MM.1S (cell line): Measurements from ENCODE around the gene HPF1.

ENCODE experiments used
- DNase-seq: peaks from one replicate; pipeline ENCODE4 v3.0.0-alpha.2; 2015
- H2AFZ ChIP-seq: fragments of 300-600 bp; sonication (generic); 2 replicates; pipeline ENCODE4 v1.6.0; 2016; ENCODE audit warnings: antibody characterized with exemption, low read length
- H3F3A ChIP-seq: fragments of 300-600 bp; sonication (generic); 2 replicates; pipeline ENCODE4 v1.6.1; 2016; ENCODE audit warnings: mild to moderate bottlenecking, antibody characterized with exemption, low read length, moderate library complexity, mixed read lengths; ENCODE audit not compliant: insufficient read depth
- H3K27ac ChIP-seq: fragments of 300-600 bp; sonication (generic); 2 replicates; pipeline ENCODE4 v1.5.1; 2016; ENCODE audit warnings: mild to moderate bottlenecking, low read length
- H3K27me3 ChIP-seq: fragments of 300-600 bp; sonication (generic); replicated peaks from 2 replicates; pipeline ENCODE4 v1.6.0; 2016; ENCODE audit warnings: low read length; ENCODE audit not compliant: insufficient read depth
- H3K36me3 ChIP-seq: fragments of 300-600 bp; sonication (generic); replicated peaks from 2 replicates; pipeline ENCODE4 v1.6.1; 2016; ENCODE audit warnings: mild to moderate bottlenecking, low read length, mixed read lengths; ENCODE audit not compliant: insufficient read depth
- H3K4me1 ChIP-seq: fragments of 300-600 bp; sonication (generic); 2 replicates; pipeline ENCODE4 v1.6.1; 2016; ENCODE audit warnings: low read length, mixed read lengths
- H3K4me2 ChIP-seq: fragments of 300-600 bp; sonication (generic); 2 replicates; pipeline ENCODE4 v1.6.0; 2016; ENCODE audit warnings: low read depth, low read length
- H3K4me3 ChIP-seq: fragments of 300-600 bp; sonication (generic); 2 replicates; pipeline ENCODE4 v1.5.1; 2016; ENCODE audit warnings: low read length, mixed read lengths
- H3K79me2 ChIP-seq: fragments of 300-600 bp; sonication (generic); 2 replicates; pipeline ENCODE4 v1.6.1; 2016; ENCODE audit warnings: mixed run types, low read length, mixed read lengths
- H3K9ac ChIP-seq: fragments of 300-600 bp; sonication (generic); 2 replicates; pipeline ENCODE4 v1.6.1; 2016; ENCODE audit warnings: low read length, mixed read lengths
- H3K9me2 ChIP-seq: fragments of 300-600 bp; sonication (generic); replicated peaks from 2 replicates; pipeline ENCODE4 v1.6.1; 2016; ENCODE audit warnings: mild to moderate bottlenecking, low read length, mixed read lengths; ENCODE audit not compliant: insufficient read depth
- H3K9me3 ChIP-seq: fragments of 300-600 bp; sonication (generic); replicated peaks from 2 replicates; pipeline ENCODE4 v1.6.1; 2016; ENCODE audit warnings: mild to moderate bottlenecking, low read length, mixed read lengths; ENCODE audit not compliant: insufficient read depth
- H4K20me1 ChIP-seq: fragments of 300-600 bp; sonication (generic); 2 replicates; pipeline ENCODE4 v1.6.1; 2016; ENCODE audit warnings: mild to moderate bottlenecking, low read length, moderate library complexity, mixed read lengths; ENCODE audit not compliant: insufficient read depth
- EZH2 ChIP-seq: fragments of 300-600 bp; sonication (generic); optimal IDR thresholded peaks from 2 replicates; pipeline ENCODE3; 2017; ENCODE audit warnings: low read depth, mild to moderate bottlenecking, antibody characterized with exemption, low read length, mixed read lengths
- EZH2phosphoT487 ChIP-seq: fragments of 300-600 bp; sonication (generic); IDR thresholded peaks from 2 replicates; pipeline ENCODE4 v1.6.1; 2018; ENCODE audit warnings: antibody characterized with exemption, low read length
- TF ChIP-seq, protein P1 (sequence below): fragments of 300-600 bp; sonication (generic); IDR thresholded peaks from 2 replicates; pipeline ENCODE4 v1.5.1; 2016; ENCODE audit warnings: antibody characterized with exemption, low read length, mixed read lengths

HPF1 gene

DNA sequence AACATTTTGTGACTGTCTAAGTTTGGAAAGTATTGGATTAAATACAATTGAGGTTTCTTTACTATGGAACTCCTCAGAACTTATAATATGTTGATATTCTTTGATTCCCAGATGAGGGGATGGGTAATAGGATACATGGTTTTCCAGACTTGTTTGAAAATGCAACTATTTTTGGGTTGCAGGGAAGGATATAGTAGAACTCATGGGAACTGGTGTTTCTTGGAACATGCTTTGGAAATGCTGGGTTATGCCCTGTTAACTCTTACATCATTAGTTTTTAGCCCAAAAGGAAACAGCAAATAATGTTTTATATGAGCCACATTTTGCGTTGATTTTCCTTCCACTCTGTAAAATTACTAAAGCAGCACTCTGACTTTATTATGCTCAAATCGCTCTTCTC is 41.9 kb downstream of the HPF1 start:
- H3K79me2 ChIP-seq: no peaks in the 10 kb centered on the region
- no peaks in the 10 kb centered on the region for H3K4me1 ChIP-seq
- TF ChIP-seq, protein P1, sequence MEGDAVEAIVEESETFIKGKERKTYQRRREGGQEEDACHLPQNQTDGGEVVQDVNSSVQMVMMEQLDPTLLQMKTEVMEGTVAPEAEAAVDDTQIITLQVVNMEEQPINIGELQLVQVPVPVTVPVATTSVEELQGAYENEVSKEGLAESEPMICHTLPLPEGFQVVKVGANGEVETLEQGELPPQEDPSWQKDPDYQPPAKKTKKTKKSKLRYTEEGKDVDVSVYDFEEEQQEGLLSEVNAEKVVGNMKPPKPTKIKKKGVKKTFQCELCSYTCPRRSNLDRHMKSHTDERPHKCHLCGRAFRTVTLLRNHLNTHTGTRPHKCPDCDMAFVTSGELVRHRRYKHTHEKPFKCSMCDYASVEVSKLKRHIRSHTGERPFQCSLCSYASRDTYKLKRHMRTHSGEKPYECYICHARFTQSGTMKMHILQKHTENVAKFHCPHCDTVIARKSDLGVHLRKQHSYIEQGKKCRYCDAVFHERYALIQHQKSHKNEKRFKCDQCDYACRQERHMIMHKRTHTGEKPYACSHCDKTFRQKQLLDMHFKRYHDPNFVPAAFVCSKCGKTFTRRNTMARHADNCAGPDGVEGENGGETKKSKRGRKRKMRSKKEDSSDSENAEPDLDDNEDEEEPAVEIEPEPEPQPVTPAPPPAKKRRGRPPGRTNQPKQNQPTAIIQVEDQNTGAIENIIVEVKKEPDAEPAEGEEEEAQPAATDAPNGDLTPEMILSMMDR: no peak
- no peak for TF ChIP-seq EZH2phosphoT487
- TF ChIP-seq EZH2: no peak
- no peak for DNase-seq
- no peaks in the 10 kb centered on the region for H3K27me3 ChIP-seq
- no peak overlapping the region for H3K27ac ChIP-seq
- H2AFZ ChIP-seq: no peak overlapping the region
- no peaks in the 10 kb centered on the region for H3K9me2 ChIP-seq
- no peak overlapping the region for H3K9ac ChIP-seq
- H3K4me3 ChIP-seq: no peak overlapping the region
- no peaks in the 10 kb centered on the region for H3K9me3 ChIP-seq
- no peak overlapping the region for H3K4me2 ChIP-seq
- no peaks in the 10 kb centered on the region for H4K20me1 ChIP-seq
- H3K36me3 ChIP-seq: no peaks in the 10 kb centered on the region
- H3F3A ChIP-seq: no peaks in the 10 kb centered on the region

DNA sequence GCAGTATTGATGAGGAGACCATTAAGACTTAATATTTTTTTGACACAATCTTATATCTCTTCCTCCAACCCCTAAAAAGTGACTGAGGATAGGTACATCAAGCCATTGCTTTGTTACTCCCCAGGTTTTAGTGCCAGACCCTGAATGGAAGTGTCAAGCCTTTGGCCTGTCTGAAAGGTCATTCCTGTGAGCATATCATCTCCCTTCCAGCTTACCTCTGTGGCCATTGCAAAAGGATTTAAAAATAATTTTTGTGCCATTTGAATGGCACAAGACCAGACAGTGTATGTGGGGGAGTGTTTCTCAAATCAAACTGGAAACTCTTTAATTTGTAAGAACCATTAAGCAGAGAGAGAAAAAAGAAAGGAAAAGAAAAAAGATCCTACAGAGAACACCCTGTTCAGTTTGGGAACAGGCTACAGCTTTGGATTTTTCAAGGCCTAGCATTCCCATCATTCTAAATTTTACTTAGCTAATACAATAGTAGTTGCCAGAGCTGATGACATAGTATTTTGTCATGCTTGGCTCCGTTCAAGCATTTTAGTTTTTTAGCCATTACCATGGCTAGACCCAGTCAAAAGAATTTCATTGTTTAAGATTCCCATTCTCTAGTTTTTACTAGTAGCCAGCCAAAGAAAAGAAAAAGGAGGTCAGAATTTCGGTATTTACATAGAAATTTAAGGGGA is 49.6 kb downstream of the HPF1 start:
- Histone ChIP-seq H3K79me2 (no peaks in the 10 kb centered on the region), H3K27me3 (no peaks in the 10 kb centered on the region), H3K4me3 (no peak overlapping the region), H3K9me3 (no peaks in the 10 kb centered on the region), H3F3A (no peaks in the 10 kb centered on the region), H3K4me1 (no peaks in the 10 kb centered on the region), H3K4me2 (no peak overlapping the region), H4K20me1 (no peaks in the 10 kb centered on the region), H3K36me3 (no peaks in the 10 kb centered on the region), H2AFZ (no peak overlapping the region), H3K9me2 (no peaks in the 10 kb centered on the region), H3K9ac (no peak overlapping the region), H3K27ac (no peak overlapping the region)
- no peak for DNase-seq
- TF ChIP-seq, protein P1: no peak
- no peak for TF ChIP-seq EZH2phosphoT487
- no peak for TF ChIP-seq EZH2

DNA sequence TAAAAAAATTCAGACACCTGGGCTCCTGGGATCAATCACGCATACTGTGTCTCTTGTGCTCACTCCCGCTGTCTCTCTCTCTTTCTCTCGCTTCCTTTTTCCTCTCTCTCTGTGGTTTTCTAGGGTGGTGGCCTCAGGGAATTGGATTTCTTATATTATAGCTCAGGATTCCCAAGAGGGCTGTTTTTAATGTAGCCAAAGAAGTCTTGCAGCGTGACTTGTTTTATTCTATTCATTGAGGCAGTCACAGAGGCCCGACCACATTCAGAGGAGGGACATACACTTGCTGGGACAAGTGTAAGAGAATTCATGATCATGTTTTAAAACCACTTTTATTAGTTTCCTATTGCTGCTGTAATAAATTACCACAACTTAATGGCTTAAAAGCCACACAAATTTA is 59.4 kb downstream of the HPF1 start:
- no peak overlapping the region for H3K27ac ChIP-seq
- H3K4me2 ChIP-seq: no peak overlapping the region
- H3K9me2 ChIP-seq: no peaks in the 10 kb centered on the region
- no peaks in the 10 kb centered on the region for H3K36me3 ChIP-seq
- no peaks in the 10 kb centered on the region for H3F3A ChIP-seq
- H3K9me3 ChIP-seq: no peaks in the 10 kb centered on the region
- H3K27me3 ChIP-seq: no peaks in the 10 kb centered on the region
- DNase-seq: no peak
- no peaks in the 10 kb centered on the region for H3K4me1 ChIP-seq
- no peak overlapping the region for H3K4me3 ChIP-seq
- no peaks in the 10 kb centered on the region for H3K79me2 ChIP-seq
- H2AFZ ChIP-seq: no peak overlapping the region
- TF ChIP-seq EZH2 (no peak), EZH2phosphoT487 (no peak)
- TF ChIP-seq, protein P1: no peak
- no peak overlapping the region for H3K9ac ChIP-seq
- H4K20me1 ChIP-seq: no peaks in the 10 kb centered on the region
